WTC11 (cell line): ENCODE results near the gene IFNAR2. TPM values are rescaled to one million over a fixed set of nuclear protein-coding genes. Genes with fewer than 3 reads are reported as not detected.

Experiments
- ATAC-seq: fragments of 200-7000 bp; cut with Tn5 transposase; 2 replicates; pipeline ENCODE4 v1.10.0; 2021; ENCODE audit warnings: mild to moderate bottlenecking, moderate library complexity
- CTCF ChIA-PET: fragments of 300-600 bp; sonication (Branson Sonifier 250); formaldehyde crosslinking; loops from one replicate; lab custom pipeline; 2021; ENCODE audit warnings: antibody characterized with exemption; lab: Charles Lee
- POLR2A ChIA-PET: fragments of 350-600 bp; sonication (Branson Sonifier 250); formaldehyde crosslinking; loops from one replicate; lab custom pipeline; 2021; ENCODE audit warnings: antibody characterized with exemption; lab: Charles Lee
- DNase-seq: peaks from one replicate; pipeline ENCODE4 v3.0.0; 2021; ENCODE audit warnings: low spot score
- H3K27ac Mint-ChIP-seq: 2 replicates; pipeline ENCODE4 v1.8.0; 2021; ENCODE audit warnings: mixed read lengths
- H3K27me3 Mint-ChIP-seq: 2 replicates; pipeline ENCODE4 v1.8.0; 2021; ENCODE audit warnings: low read depth, mild to moderate bottlenecking, moderate library complexity, mixed read lengths
- H3K36me3 Mint-ChIP-seq: 2 replicates; pipeline ENCODE4 v1.8.0; 2021; ENCODE audit warnings: mixed read lengths
- H3K4me1 Mint-ChIP-seq: 2 replicates; pipeline ENCODE4 v1.8.0; 2022; ENCODE audit warnings: mixed read lengths
- H3K4me3 Mint-ChIP-seq: 2 replicates; pipeline ENCODE4 v1.8.0; 2021; ENCODE audit warnings: mild to moderate bottlenecking, moderate library complexity, mixed read lengths
- H3K9me3 Mint-ChIP-seq: 2 replicates; pipeline ENCODE4 v1.8.0; 2021; ENCODE audit warnings: mixed read lengths
- AFF4 ChIP-seq: sonication (generic); formaldehyde crosslinking; IDR thresholded peaks from 2 replicates; pipeline ENCODE4 v1.8.1; 2023; ENCODE audit warnings: mild to moderate bottlenecking, missing genetic modification reagents, borderline replicate concordance
- ATF1 ChIP-seq: sonication (generic); formaldehyde crosslinking; IDR thresholded peaks from 2 replicates; pipeline ENCODE4 v1.8.1; 2023; ENCODE audit warnings: mild to moderate bottlenecking, moderate library complexity, missing genetic modification reagents
- CREB1 ChIP-seq: sonication (generic); formaldehyde crosslinking; IDR thresholded peaks from 2 replicates; pipeline ENCODE4 v1.8.0; 2023; ENCODE audit warnings: mild to moderate bottlenecking, missing genetic modification reagents
- CREM ChIP-seq: sonication (generic); formaldehyde crosslinking; IDR thresholded peaks from 2 replicates; pipeline ENCODE4 v1.8.1; 2022; ENCODE audit warnings: mild to moderate bottlenecking, missing genetic modification reagents, moderate library complexity
- ELF4 ChIP-seq: sonication (generic); formaldehyde crosslinking; IDR thresholded peaks from 2 replicates; pipeline ENCODE4 v1.8.1; 2022; ENCODE audit warnings: low read depth, mild to moderate bottlenecking, moderate library complexity, missing genetic modification reagents
- EMX1 ChIP-seq: fragments of 250-450 bp; sonication (Bioruptor Pico); IDR thresholded peaks from 2 replicates; pipeline ENCODE4 v1.8.0; 2021; ENCODE audit warnings: mild to moderate bottlenecking
- ETV6 ChIP-seq: sonication (generic); formaldehyde crosslinking; IDR thresholded peaks from 2 replicates; pipeline ENCODE4 v1.8.1; 2022; ENCODE audit warnings: mild to moderate bottlenecking, missing genetic modification reagents
- GABPB1 ChIP-seq: sonication (generic); formaldehyde crosslinking; IDR thresholded peaks from 2 replicates; pipeline ENCODE4 v1.8.1; 2023; ENCODE audit warnings: mild to moderate bottlenecking, missing genetic modification reagents
- KAT7 ChIP-seq: sonication (generic); formaldehyde crosslinking; IDR thresholded peaks from 2 replicates; pipeline ENCODE4 v1.8.1; 2023; ENCODE audit warnings: missing genetic modification reagents, mild to moderate bottlenecking, borderline replicate concordance
- NFE2L1 ChIP-seq: sonication (generic); formaldehyde crosslinking; IDR thresholded peaks from 2 replicates; pipeline ENCODE4 v1.8.1; 2023; ENCODE audit warnings: missing genetic modification reagents
- NR3C1 ChIP-seq: sonication (generic); formaldehyde crosslinking; conservative IDR thresholded peaks from 2 replicates; pipeline ENCODE4 v1.8.1; 2023; ENCODE audit warnings: low read depth, mild to moderate bottlenecking, missing genetic modification reagents
- PRRX2 ChIP-seq: fragments of 250-450 bp; sonication (Bioruptor Pico); IDR thresholded peaks from 2 replicates; pipeline ENCODE4 v1.8.0; 2021; ENCODE audit warnings: mild to moderate bottlenecking
- SMAD4 ChIP-seq: sonication (generic); formaldehyde crosslinking; IDR thresholded peaks from 2 replicates; pipeline ENCODE4 v1.8.0; 2022; ENCODE audit warnings: mild to moderate bottlenecking, missing genetic modification reagents
- SOX15 ChIP-seq: fragments of 250-450 bp; sonication (Bioruptor Pico); IDR thresholded peaks from 2 replicates; pipeline ENCODE4 v1.9.0; 2021; ENCODE audit warnings: mild to moderate bottlenecking
- TCF7 ChIP-seq: sonication (generic); formaldehyde crosslinking; IDR thresholded peaks from 2 replicates; pipeline ENCODE4 v1.8.0; 2022; ENCODE audit warnings: mild to moderate bottlenecking, low read depth, missing genetic modification reagents, moderate library complexity
- ZNF317 ChIP-seq: sonication (generic); formaldehyde crosslinking; IDR thresholded peaks from 2 replicates; pipeline ENCODE4 v1.8.1; 2023; ENCODE audit warnings: low read depth, mild to moderate bottlenecking, moderate library complexity, missing genetic modification reagents, borderline replicate concordance
- ZNF512 ChIP-seq: sonication (generic); formaldehyde crosslinking; IDR thresholded peaks from 2 replicates; pipeline ENCODE4 v1.8.1; 2022; ENCODE audit warnings: missing genetic modification reagents, borderline replicate concordance
- ZNF671 ChIP-seq: fragments of 250-450 bp; sonication (Bioruptor Pico); IDR thresholded peaks from 2 replicates; pipeline ENCODE4 v1.8.0; 2021; ENCODE audit warnings: mild to moderate bottlenecking
- total RNA-seq: library from RNA; stranded (reverse); gene quantifications from 3 replicates; pipeline ENCODE4 v1.2.3, GENCODE V29; 2021
- TF ChIP-seq, protein P1 (sequence below): sonication (generic); formaldehyde crosslinking; IDR thresholded peaks from 2 replicates; pipeline ENCODE4 v1.8.0; 2022; ENCODE audit warnings: mild to moderate bottlenecking, missing genetic modification reagents
- TF ChIP-seq, protein P2 (sequence below): sonication (generic); formaldehyde crosslinking; IDR thresholded peaks from 2 replicates; pipeline ENCODE4 v1.8.1; 2023; ENCODE audit warnings: mild to moderate bottlenecking, missing genetic modification reagents, moderate library complexity

IFNAR2 gene
- total RNA-seq, 1 experiment from 2014 or later: 13.3 TPM

GRCh38 chr21:33230545-33231324 lies 997 bp downstream of the IFNAR2 start:
- peaks cover 12% of the 10 kb centered on the region for H3K27me3 Mint-ChIP-seq
- peaks cover 40% of the 10 kb centered on the region for H3K4me1 Mint-ChIP-seq
- ATAC-seq: peak; percentile 71
- no peak for TF ChIP-seq SOX15 (CRISPR knock-in tag)
- no peak for TF ChIP-seq NR3C1 (CRISPR knock-in tag)
- TF ChIP-seq CREM (CRISPR knock-in tag): no peak
- TF ChIP-seq, protein P1, sequence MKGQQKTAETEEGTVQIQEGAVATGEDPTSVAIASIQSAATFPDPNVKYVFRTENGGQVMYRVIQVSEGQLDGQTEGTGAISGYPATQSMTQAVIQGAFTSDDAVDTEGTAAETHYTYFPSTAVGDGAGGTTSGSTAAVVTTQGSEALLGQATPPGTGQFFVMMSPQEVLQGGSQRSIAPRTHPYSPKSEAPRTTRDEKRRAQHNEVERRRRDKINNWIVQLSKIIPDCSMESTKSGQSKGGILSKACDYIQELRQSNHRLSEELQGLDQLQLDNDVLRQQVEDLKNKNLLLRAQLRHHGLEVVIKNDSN (CRISPR knock-in tag): 0 out of 2 replicates have a peak, but pooled peaks have one; percentile 0
- TF ChIP-seq AFF4 (CRISPR knock-in tag): no peak
- peak; percentile 52; the same call in 1 of the 2 replicates for TF ChIP-seq ETV6
- TF ChIP-seq, protein P2, sequence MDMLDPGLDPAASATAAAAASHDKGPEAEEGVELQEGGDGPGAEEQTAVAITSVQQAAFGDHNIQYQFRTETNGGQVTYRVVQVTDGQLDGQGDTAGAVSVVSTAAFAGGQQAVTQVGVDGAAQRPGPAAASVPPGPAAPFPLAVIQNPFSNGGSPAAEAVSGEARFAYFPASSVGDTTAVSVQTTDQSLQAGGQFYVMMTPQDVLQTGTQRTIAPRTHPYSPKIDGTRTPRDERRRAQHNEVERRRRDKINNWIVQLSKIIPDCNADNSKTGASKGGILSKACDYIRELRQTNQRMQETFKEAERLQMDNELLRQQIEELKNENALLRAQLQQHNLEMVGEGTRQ (CRISPR knock-in tag): no peak
- peak; percentile 18; the same call in 1 of the 2 replicates for TF ChIP-seq GABPB1
- no peak for TF ChIP-seq ATF1 (CRISPR knock-in tag)
- TF ChIP-seq PRRX2 (CRISPR knock-in tag): no peak
- no peak for TF ChIP-seq NFE2L1 (CRISPR knock-in tag)
- peak; percentile 26; the same call in 1 of the 2 replicates for TF ChIP-seq KAT7 (CRISPR knock-in tag)
- no peak for TF ChIP-seq ZNF671
- no peak for TF ChIP-seq ZNF512 (CRISPR knock-in tag)
- no peak for TF ChIP-seq SMAD4 (CRISPR knock-in tag)
- TF ChIP-seq CREB1 (CRISPR knock-in tag): no peak
- TF ChIP-seq TCF7: no peak
- TF ChIP-seq ELF4 (CRISPR knock-in tag): no peak
- no peak for TF ChIP-seq ZNF317 (CRISPR knock-in tag)
- TF ChIP-seq EMX1 (CRISPR knock-in tag): no peak
- peaks cover 8% of the 10 kb centered on the region for H3K36me3 Mint-ChIP-seq
- DNase-seq: peak; percentile 78
- CTCF ChIA-PET: interaction anchor here (0.7 to 3.1 kb wide), 8 partner anchors 12 to 131 kb away, joined by 3 to 14 read pairs (median 3); partner anchors contain the start of genes IFNAR1 and IL10RB
- POLR2A ChIA-PET: interaction anchor here (1.1 to 1.2 kb wide), 2 partner anchors 32 to 94 kb away, joined by 3 to 4 read pairs; partner anchors contain the start of gene IFNAR1
- H3K9me3 Mint-ChIP-seq: no peaks in the 10 kb centered on the region
- H3K27ac Mint-ChIP-seq: no peak overlapping the region
- H3K4me3 Mint-ChIP-seq: peak overlapping the region; percentile 81
